ENCODE data around the gene NT5DC1. TPM values are rescaled to one million over a fixed set of nuclear protein-coding genes. Genes with fewer than 3 reads are reported as not detected.

NT5DC1 gene
- total and polyA plus RNA-seq, 2 experiments from 2014 or later, result 14.1 to 48.9 TPM

DNA sequence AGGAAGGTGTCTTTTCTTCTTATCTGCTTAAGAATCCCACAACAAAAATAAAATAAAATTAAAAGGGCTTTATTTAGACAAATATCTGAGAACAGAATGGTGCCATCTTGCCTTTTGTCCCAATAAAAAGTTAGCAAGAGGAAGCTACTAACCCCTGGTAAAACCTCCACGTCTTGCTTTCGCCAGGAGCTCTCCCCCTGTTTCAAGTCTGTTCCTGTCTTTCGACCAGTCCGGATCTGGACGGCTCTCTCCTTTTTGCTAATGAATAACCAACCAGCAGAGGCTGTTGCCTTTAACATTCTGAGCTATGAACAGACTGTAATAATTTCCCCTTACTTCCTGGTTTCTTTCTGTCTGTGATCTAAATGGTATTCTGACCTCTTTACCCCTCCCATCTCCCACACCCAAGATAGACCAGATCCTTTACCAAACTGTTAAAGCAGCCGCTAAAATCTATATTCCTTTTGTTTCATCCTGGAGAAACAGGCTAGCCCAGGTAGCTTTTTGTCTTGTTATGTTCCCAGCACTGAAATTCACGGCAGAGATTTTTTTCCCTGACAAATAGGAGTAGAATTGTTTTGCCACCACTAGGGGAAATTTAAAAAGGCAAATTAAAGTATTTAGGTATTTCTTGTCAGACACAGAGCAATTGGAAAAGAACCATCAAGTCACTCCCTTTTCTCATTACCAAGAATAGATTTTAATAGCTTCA lies 39.9 kb upstream of the NT5DC1 start, which contains the start of gene FRK:
Gene FRK (minus strand): TSS at position 320 of the 712 bp plus-strand sequence. CDS start 580 bp downstream, outside the sequence.
- DNase-seq (ENCODE audit: low read depth in 1 of 2, low spot score in 1 of 2), result peak in 1 of 2 donors; percentile 80
- H3K27ac ChIP-seq, result no peak within 1 kb of the TSS
- no peaks in the 10 kb centered on the region for H3K9me3 ChIP-seq (ENCODE audit: low read depth)
- H3K27me3 ChIP-seq, result no peaks in the 10 kb centered on the region
- H3K4me3 ChIP-seq, result no peak within 1 kb of the TSS
- no peaks in the 10 kb centered on the region for H3K4me1 ChIP-seq (ENCODE audit: low read depth)
- TF ChIP-seq CTCF (IDR thresholded peaks at IDR 0.05; ENCODE audit: low read depth, low read length), result peak; percentile 48
- no peaks in the 10 kb centered on the region for H3K36me3 ChIP-seq

DNA sequence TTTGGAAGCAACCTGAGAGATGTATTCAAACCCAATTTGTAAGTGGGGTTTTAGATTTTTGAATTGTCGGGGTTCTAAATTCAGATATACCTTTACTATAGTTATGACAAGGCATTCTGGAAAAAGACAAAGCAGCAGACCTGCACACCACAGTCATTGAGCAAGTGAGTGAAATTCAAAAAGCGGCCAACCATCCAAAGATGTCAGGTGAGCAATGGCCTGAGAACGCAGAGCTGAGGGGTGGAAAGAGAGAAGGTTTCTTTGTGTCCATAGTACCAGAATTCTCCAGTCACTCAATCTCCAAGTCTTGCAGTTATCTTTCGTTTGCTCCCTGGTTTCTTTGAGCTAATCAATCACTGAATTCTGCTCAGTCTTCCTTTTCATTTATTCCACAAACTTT lies 38.2 kb upstream of the NT5DC1 start:
- TF ChIP-seq CTCF (IDR thresholded peaks at IDR 0.05; ENCODE audit: low read depth, low read length), result no peak
- Histone ChIP-seq H3K27me3 (no peaks in the 10 kb centered on the region), H3K9me3 (ENCODE audit: low read depth) (no peaks in the 10 kb centered on the region), H3K4me3 (no peak overlapping the region), H3K36me3 (no peaks in the 10 kb centered on the region), H3K4me1 (ENCODE audit: low read depth) (no peaks in the 10 kb centered on the region), H3K27ac (no peak overlapping the region)
- DNase-seq (ENCODE audit: low read depth in 1 of 2, low spot score in 1 of 2), result no peak

DNA sequence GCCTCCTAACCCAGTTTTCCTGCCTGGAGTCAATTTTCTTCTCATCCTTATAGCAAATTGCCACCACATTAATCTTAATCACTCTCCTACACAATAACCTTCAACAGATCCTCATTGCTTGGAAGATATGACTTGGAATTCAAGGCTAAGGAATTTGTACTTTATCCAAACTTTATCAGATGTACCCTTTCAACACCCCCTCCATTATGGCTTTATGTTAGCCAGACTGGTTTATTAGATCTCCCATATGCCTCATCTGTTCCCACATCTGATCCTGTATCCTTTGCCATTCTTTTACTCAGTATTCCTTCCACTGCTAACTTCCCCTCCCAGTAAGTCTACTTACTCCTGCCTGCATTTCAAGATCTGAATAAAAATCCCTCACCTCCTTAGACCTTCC lies 36.0 kb upstream of the NT5DC1 start:
- no peak overlapping the region for H3K27ac ChIP-seq
- TF ChIP-seq CTCF (IDR thresholded peaks at IDR 0.05; ENCODE audit: low read depth, low read length), result no peak

DNA sequence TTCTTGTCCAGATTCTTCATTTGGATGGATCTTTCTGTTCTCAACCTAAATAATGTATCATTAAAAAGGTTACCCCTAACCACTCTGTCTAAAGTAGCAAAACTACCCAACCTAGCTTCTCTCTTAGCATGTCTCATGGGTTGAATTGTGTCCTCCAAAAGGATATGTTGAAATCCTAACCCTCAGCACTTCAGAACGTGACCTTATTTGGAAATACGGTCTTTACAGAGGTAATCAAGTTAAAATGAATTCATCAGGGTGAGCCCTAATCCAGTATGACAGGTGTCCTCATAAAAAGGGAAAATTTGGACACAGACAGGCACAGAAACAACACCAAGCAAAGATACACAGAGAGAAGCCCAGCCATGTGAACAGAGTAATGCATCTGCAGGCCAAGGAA lies 33.9 kb upstream of the NT5DC1 start:
- H3K4me3 ChIP-seq, result no peak overlapping the region
- no peaks in the 10 kb centered on the region for H3K4me1 ChIP-seq (ENCODE audit: low read depth)
- H3K36me3 ChIP-seq, result no peaks in the 10 kb centered on the region
- H3K27me3 ChIP-seq, result no peaks in the 10 kb centered on the region
- no peak for DNase-seq (ENCODE audit: low read depth in 1 of 2, low spot score in 1 of 2)
- no peak overlapping the region for H3K27ac ChIP-seq
- no peaks in the 10 kb centered on the region for H3K9me3 ChIP-seq (ENCODE audit: low read depth)
- TF ChIP-seq CTCF (IDR thresholded peaks at IDR 0.05; ENCODE audit: low read depth, low read length), result no peak

More for the DNA sequence above, 36.0 kb upstream of the NT5DC1 start:
- Histone ChIP-seq H3K4me1 (ENCODE audit: low read depth) (no peaks in the 10 kb centered on the region), H3K36me3 (no peaks in the 10 kb centered on the region), H3K4me3 (no peak overlapping the region), H3K9me3 (ENCODE audit: low read depth) (no peaks in the 10 kb centered on the region), H3K27me3 (no peaks in the 10 kb centered on the region)
- peak; percentile 1 to 53 for DNase-seq (ENCODE audit: low read depth in 1 of 2, low spot score in 1 of 2)

GRCh38 chr6:116070101-116070500 lies 30.6 kb upstream of the NT5DC1 start:
- no peak overlapping the region for H3K27ac ChIP-seq
- no peak for DNase-seq (ENCODE audit: low read depth in 1 of 2, low spot score in 1 of 2)
- no peak for TF ChIP-seq CTCF (IDR thresholded peaks at IDR 0.05; ENCODE audit: low read depth, low read length)

More at GRCh38 chr6:116070101-116070500, 30.6 kb upstream of the NT5DC1 start:
- Histone ChIP-seq H3K4me3 (no peak overlapping the region), H3K4me1 (ENCODE audit: low read depth) (no peaks in the 10 kb centered on the region), H3K36me3 (no peaks in the 10 kb centered on the region), H3K27me3 (no peaks in the 10 kb centered on the region), H3K9me3 (ENCODE audit: low read depth) (no peaks in the 10 kb centered on the region)
